NCI-H1092 (cell line): Measurements from ENCODE around the gene CAPZB.
"Not testable (repeated sequence)": the region's sequence is repeated elsewhere in the genome, so short reads cannot be mapped to it uniquely, and the experiment has no call there.

ENCODE experiments used
- DNase-seq: peaks from one replicate; lab custom pipeline; 2025; lab: John Stamatoyannopoulos, UW

CAPZB gene

DNA sequence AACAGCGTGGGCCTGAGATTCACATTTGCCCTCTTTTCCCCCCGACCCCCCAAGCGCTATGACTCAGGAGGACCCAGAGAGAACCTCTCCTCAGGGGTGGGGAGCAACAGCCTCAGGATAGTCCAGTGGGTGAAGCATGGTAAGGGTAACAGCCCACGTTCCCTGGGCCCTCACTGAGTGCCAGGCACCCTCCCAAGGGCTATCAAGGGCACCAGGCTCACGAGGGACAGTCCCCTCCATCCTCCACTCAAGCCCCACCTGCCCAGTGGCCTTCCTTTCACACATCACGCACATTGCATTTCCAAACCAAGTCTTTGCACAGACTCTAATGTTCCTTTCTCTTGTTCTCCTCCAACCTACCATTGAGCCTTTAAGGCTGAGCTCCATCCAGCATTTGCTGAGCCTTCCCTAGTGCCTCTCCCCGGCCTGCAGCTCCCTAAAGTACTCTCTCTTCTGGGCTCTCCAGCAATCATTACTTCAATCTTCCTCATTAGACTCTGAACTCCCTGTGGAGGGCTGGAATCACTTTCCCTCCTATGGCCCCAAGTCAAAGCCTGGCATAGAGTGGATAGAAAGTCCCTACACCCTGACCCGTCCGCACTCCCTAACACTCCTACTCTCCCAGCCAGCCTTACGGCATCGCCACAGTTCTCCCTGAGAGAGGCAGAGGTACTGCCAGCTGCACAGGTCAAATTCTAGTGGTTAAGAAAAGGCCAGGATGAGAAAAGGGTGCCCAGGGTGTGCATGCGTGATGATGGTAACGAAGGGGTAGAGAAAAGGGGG lies 174.4 kb downstream of the CAPZB start:
- DNase-seq, result peak; percentile 45

- no peak for DNase-seq
These were observed 175.3 kb downstream of the CAPZB start for GRCh38 chr1:19310061-19310460.

DNA sequence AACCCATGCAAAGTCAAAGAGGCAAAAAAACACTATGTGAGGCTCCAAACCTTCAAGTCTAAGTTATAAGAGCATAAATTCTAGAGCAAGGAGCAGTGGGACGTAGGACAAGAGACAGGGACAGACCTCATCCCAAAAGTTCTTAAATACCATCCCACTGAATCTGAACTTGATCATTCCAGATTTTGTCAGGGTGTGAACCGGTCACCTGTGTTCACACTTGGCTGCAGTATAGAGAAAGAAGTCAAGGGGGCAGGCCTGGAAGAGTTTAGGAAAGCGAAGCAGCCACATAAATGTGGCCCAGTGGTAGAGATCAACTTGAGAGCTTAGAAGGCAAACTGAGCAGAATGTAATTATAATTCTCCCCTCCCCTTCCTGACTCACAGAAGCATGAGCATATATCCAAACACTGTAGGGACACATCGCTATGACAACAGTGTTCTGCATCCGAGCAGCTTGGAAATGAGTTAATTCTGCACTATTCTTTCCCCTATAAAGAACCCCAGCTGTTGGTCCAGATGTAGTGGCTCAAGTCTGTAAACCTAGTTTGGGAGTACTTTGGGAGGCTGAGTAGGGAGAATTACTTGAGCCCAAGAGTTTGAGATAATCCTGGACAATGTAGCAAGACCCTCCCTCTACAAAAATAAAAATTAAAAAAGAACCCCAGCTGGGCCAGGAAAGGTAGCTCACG lies 176.1 kb downstream of the CAPZB start:
- no peak for DNase-seq

DNA sequence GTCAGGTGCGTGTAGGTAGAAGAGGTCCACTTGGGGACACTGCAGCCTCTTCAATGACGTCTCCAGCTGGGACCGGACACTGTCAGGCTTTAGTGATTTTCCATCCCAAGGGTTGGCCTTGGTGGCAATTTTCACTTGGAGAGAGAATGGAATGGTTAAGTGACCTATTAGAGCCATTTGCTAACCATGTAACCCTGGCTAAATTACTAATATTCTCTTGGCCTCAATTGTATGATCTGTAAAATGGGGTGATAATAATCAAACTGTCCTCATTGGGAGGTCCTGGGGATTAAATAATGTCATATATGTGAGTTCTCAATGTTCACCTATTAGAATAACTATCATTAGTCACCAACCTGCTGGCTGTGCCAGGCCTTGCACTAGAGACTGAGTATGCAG lies 176.8 kb downstream of the CAPZB start:
- DNase-seq, result no peak

DNA sequence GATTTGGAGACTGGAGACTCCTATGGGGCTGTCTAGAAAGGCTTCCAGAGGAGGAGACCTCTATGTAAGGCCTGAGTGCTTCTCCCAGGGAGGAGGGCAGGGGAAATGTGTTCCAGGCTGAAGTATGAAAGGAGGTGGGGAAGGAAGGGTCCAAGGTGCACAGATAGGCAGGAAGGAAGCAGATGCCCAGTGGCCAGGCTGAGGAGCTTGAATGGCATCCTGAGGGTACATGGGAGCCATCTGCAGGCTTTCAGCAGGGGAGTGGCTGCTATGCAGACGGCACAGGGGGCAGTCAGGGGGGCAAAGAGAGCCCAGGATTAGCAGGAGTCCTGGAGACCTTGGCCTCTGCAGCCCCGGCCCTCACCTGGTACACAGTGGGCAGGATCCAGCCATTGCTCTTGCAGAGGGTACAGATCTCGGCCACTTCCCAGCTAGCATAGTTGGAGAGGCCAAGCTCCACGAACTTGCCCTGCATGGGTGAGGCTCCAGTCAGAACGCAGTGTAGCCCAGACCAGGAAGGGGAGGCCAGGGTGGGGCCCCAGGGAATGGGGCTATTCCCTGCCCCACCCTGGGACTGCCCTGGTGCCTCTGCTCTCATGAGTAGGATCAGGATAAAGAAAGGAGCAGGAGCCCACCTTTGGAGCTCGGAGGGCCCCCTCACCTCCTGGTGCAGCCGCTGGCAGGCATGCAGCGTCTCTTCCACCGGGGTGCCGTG lies 177.4 kb downstream of the CAPZB start:
- no peak for DNase-seq

- DNase-seq, result no peak
These were observed 178.4 kb downstream of the CAPZB start for GRCh38 chr1:19306941-19307340.

DNA sequence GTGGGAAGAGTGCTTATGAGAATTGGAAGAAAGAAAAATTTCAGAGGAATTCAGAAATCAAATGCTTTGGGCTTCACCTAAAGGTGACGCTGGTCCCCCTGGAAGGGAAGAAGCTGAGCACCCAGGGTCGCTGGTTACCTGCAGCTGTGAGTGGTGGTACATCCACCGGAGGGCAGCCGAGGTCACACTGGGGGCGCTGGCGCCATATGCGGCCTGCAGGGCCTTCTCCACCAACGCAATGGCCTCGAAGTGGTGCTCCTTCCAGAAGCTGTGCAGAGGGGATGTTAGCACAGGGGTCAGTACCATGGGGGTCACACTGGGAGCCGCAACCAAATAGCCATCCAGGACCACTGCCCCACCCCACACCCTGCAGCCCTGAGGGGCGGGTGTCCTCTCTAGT lies 179.5 kb downstream of the CAPZB start:
- no peak for DNase-seq

- not testable (repeated sequence) for DNase-seq
These were observed 181.3 kb downstream of the CAPZB start for GRCh38 chr1:19304081-19304480.

- no peak for DNase-seq
These were observed 185.1 kb downstream of the CAPZB start for GRCh38 chr1:19300211-19300610.

GRCh38 chr1:19294638-19295037 lies 190.7 kb downstream of the CAPZB start:
- DNase-seq, result no peak

DNA sequence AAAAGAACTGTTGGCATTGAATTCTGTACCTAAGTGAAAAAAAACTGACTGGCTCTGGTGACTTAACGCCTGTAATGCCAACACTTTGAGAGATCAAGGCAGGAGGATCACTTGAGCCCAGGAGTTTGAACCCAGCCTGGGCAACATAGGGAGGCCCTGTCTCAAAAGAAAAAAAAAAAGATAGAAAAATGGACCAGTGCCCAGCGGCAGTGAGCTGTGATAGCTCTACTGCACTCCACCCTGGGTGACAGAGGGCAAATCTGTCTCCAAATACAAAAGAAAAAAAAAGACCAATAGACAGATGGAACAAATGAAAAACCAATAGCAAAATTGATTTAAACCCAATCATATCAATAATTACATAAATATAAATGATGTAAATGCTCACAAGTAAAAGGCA lies 196.1 kb downstream of the CAPZB start:
- no peak for DNase-seq
